Lower lobe of right lung (tissue), 2 donors: ENCODE results near the gene SLC51A. TPM values are rescaled to one million over a fixed set of nuclear protein-coding genes. Genes with fewer than 3 reads are reported as not detected.

Experiments used
- ATAC-seq, 2 donors: fragments of 200-7000 bp; cut with Tn5 transposase; one replicate each; pipeline ENCODE4 v1.9.1; 2020 to 2022; ENCODE audit warnings: mild to moderate bottlenecking in 2 of 2, moderate library complexity in 2 of 2
- DNase-seq: peaks from one replicate; pipeline ENCODE4 v3.0.0-alpha.2; 2020
- H3K27ac ChIP-seq: fragments of 200-600 bp; one replicate; pipeline ENCODE4 v1.8.0; 2022
- H3K27me3 ChIP-seq: fragments of 200-600 bp; one replicate; pipeline ENCODE4 v1.8.0; 2022; ENCODE audit warnings: low read depth
- H3K36me3 ChIP-seq: fragments of 200-600 bp; one replicate; pipeline ENCODE4 v1.8.0; 2022; ENCODE audit warnings: mild to moderate bottlenecking
- H3K4me1 ChIP-seq: fragments of 200-600 bp; one replicate; pipeline ENCODE4 v1.8.0; 2022
- H3K4me3 ChIP-seq: fragments of 200-600 bp; one replicate; pipeline ENCODE4 v1.8.0; 2022; ENCODE audit warnings: mild to moderate bottlenecking
- H3K9me3 ChIP-seq: fragments of 200-600 bp; one replicate; pipeline ENCODE4 v1.8.0; 2022
- CTCF ChIP-seq: fragments of 200-600 bp; IDR thresholded peaks from one replicate; pipeline ENCODE4 v1.8.0; 2022; ENCODE audit warnings: antibody characterized with exemption, mild to moderate bottlenecking
- intact Hi-C: fragments of 100-400 bp; cut with DNase I; formaldehyde crosslinking; loops from one replicate; pipeline ENCODE4 v1.11.0; 2022
- total RNA-seq: library from RNA; stranded (reverse); fragmentation: NEBNext Ultra II Directional; extraction: Animal tissue kit (Norgen Biotek cat#: 25700); gene quantifications from one replicate; pipeline ENCODE4 v1.2.1, GENCODE V29; 2021
- donor health status: DM: no; HTN: yes; CAD: no; lungs with severe emphysema.

SLC51A gene
- total RNA-seq, 1 donor from 2014 or later = 1.3 TPM

- Histone ChIP-seq H3K4me1 (no peaks in the 10 kb centered on the region), H3K36me3 (no peaks in the 10 kb centered on the region), H3K27me3 (no peaks in the 10 kb centered on the region), H3K9me3 (no peaks in the 10 kb centered on the region), H3K4me3 (no peak overlapping the region), H3K27ac (no peak overlapping the region)
- ATAC-seq = no peak
- DNase-seq = no peak
- TF ChIP-seq CTCF = no peak
- intact Hi-C loops = no loop called here
Measured at GRCh38 chr3:196225763-196226364, 9.5 kb downstream of the SLC51A start.

- H3K4me1 ChIP-seq = no peaks in the 10 kb centered on the region
- H3K9me3 ChIP-seq = no peaks in the 10 kb centered on the region
- H3K27me3 ChIP-seq = no peaks in the 10 kb centered on the region
- peak; percentile 23 to 25 for ATAC-seq
- TF ChIP-seq CTCF = no peak
- H3K27ac ChIP-seq = no peak overlapping the region
- DNase-seq = no peak
- H3K36me3 ChIP-seq = no peaks in the 10 kb centered on the region
- H3K4me3 ChIP-seq = no peak overlapping the region
- intact Hi-C loops = no loop called here
Measured at GRCh38 chr3:196227121-196227561, 10.8 kb downstream of the SLC51A start.

DNA sequence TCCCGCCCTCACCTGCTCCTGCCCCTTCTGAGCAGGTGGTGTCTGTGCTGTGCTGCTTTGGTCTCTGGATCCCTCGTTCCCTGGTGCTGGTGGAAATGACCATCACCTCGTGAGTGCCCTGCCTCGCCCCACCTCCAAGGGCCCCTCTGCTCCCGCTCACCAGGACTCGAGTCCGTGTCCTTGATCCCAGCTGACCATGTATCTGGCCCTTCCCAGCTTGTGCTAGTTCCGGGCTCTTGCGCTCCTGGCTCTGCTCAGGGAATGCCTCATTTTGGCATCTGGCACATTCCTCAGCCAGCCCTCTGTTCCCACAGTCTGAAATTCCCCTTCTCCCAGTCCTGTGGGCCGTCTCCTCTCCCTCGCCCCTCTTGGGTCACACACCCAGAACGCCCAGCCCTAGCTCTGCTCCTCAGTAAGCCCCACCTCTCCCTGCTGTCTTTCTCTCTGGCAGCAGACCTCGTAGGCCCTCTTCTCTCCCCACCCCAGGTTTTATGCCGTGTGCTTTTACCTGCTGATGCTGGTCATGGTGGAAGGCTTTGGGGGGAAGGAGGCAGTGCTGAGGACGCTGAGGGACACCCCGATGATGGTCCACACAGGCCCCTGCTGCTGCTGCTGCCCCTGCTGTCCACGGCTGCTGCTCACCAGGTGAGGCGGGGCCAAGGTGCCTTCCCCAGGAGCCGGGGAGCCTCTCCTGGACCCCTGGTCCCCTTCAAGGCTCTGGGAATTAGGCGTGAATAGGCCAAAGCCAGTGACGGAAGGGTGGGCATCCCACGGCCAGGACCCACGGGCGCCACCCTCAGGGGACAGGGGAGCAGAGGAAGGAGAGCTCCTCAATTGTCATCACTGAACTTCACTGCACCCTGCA, 11.5 kb downstream of the SLC51A start:
- Histone ChIP-seq H3K4me1 (no peaks in the 10 kb centered on the region), H3K36me3 (no peaks in the 10 kb centered on the region), H3K4me3 (no peak overlapping the region), H3K27ac (no peak overlapping the region), H3K9me3 (no peaks in the 10 kb centered on the region), H3K27me3 (no peaks in the 10 kb centered on the region)
- no peak for TF ChIP-seq CTCF
- DNase-seq (no peak), ATAC-seq (peak; percentile 34 to 42)
- intact Hi-C loops = no loop called here

DNA sequence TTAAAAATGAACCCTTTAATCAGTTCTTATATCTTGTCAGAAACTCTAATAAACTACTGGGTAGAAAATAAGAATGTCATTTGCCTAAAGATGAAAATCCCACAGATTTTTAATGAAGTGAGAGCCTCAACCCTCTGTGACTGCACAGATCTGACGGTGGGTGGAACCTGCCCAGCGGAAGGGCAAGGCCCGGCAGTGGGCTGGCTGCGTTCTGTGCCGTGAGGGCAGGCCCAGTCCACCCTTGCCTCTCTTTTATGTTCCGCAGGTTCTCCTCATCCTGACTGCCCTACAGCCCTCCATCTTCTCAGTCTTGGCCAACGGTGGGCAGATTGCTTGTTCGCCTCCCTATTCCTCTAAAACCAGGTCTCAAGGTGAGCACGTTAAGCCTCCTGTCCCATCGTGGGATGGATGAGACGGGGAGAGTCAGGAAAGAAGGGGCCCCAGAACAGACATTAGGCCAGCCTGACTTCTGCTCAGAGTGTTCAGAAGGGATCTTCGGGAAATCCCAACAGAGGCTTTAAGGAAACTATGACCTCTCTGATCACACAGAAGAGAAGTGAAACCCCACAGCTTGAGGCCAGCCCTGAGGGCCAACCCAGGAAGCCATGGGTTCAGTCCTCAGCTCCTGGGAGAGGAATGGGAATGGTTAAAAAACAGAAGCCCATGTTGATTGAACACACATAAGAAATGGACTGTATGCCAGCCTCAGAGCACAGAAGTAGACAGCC, 16.0 kb downstream of the SLC51A start:
- ATAC-seq = peak; percentile 14 to 24

More for the DNA sequence above, 16.0 kb downstream of the SLC51A start:
- H3K4me1 ChIP-seq = no peaks in the 10 kb centered on the region
- no peak for TF ChIP-seq CTCF
- no peak overlapping the region for H3K27ac ChIP-seq
- H3K4me3 ChIP-seq = no peak overlapping the region
- H3K27me3 ChIP-seq = no peaks in the 10 kb centered on the region
- intact Hi-C loops = no loop called here
- no peak for DNase-seq
- H3K9me3 ChIP-seq = no peaks in the 10 kb centered on the region
- peaks cover 20% of the 10 kb centered on the region for H3K36me3 ChIP-seq
